ENCODE data around the gene AKNA.
"Not testable (repeated sequence)": the region's sequence is repeated elsewhere in the genome, so short reads cannot be mapped to it uniquely, and the experiment has no call there.

AKNA gene

GRCh38 chr9:114335745-114336144, 52.0 kb downstream of the AKNA start:
- Histone ChIP-seq H3K36me3 (replicated peaks; ENCODE audit: insufficient read depth, low read length) (peaks cover 23% of the 10 kb centered on the region), H3F3A (ENCODE audit: insufficient read depth, low read length) (no peaks in the 10 kb centered on the region), H2AFZ (ENCODE audit: low read length) (no peak overlapping the region), H3K9me3 (replicated peaks; ENCODE audit: insufficient read depth, low read length) (no peaks in the 10 kb centered on the region), H3K4me3 (ENCODE audit: low read length) (no peak overlapping the region), H3K9ac (ENCODE audit: low read length) (no peak overlapping the region), H3K27me3 (replicated peaks; ENCODE audit: insufficient read depth, low read length) (no peaks in the 10 kb centered on the region), H3K4me2 (ENCODE audit: low read depth, low read length) (no peak overlapping the region), H3K4me1 (ENCODE audit: low read length) (no peaks in the 10 kb centered on the region), H3K9me2 (replicated peaks; ENCODE audit: insufficient read depth, low read length) (no peaks in the 10 kb centered on the region), H3K79me2 (ENCODE audit: low read length) (no peaks in the 10 kb centered on the region), H3K27ac (ENCODE audit: low read length) (no peak overlapping the region), H4K20me1 (ENCODE audit: insufficient read depth, low read length) (no peaks in the 10 kb centered on the region)
- no peak for TF ChIP-seq EZH2phosphoT487 (IDR thresholded peaks at IDR 0.05; ENCODE audit: low read length)
- TF ChIP-seq, protein P1, sequence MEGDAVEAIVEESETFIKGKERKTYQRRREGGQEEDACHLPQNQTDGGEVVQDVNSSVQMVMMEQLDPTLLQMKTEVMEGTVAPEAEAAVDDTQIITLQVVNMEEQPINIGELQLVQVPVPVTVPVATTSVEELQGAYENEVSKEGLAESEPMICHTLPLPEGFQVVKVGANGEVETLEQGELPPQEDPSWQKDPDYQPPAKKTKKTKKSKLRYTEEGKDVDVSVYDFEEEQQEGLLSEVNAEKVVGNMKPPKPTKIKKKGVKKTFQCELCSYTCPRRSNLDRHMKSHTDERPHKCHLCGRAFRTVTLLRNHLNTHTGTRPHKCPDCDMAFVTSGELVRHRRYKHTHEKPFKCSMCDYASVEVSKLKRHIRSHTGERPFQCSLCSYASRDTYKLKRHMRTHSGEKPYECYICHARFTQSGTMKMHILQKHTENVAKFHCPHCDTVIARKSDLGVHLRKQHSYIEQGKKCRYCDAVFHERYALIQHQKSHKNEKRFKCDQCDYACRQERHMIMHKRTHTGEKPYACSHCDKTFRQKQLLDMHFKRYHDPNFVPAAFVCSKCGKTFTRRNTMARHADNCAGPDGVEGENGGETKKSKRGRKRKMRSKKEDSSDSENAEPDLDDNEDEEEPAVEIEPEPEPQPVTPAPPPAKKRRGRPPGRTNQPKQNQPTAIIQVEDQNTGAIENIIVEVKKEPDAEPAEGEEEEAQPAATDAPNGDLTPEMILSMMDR (IDR thresholded peaks at IDR 0.05; ENCODE audit: low read length) = no peak
- DNase-seq = no peak

GRCh38 chr9:114334490-114334889, 53.3 kb downstream of the AKNA start:
- no peaks in the 10 kb centered on the region for H3K9me2 ChIP-seq (replicated peaks; ENCODE audit: insufficient read depth, low read length)
- H3K4me1 ChIP-seq (ENCODE audit: low read length) = no peaks in the 10 kb centered on the region
- H3K79me2 ChIP-seq (ENCODE audit: low read length) = no peaks in the 10 kb centered on the region
- no peak overlapping the region for H2AFZ ChIP-seq (ENCODE audit: low read length)
- H4K20me1 ChIP-seq (ENCODE audit: insufficient read depth, low read length) = no peaks in the 10 kb centered on the region
- no peaks in the 10 kb centered on the region for H3K27me3 ChIP-seq (replicated peaks; ENCODE audit: insufficient read depth, low read length)
- H3K9me3 ChIP-seq (replicated peaks; ENCODE audit: insufficient read depth, low read length) = no peaks in the 10 kb centered on the region
- H3K4me3 ChIP-seq (ENCODE audit: low read length) = no peak overlapping the region
- no peak overlapping the region for H3K4me2 ChIP-seq (ENCODE audit: low read depth, low read length)
- no peaks in the 10 kb centered on the region for H3F3A ChIP-seq (ENCODE audit: insufficient read depth, low read length)
- TF ChIP-seq, protein P1 (IDR thresholded peaks at IDR 0.05; ENCODE audit: low read length) = no peak
- TF ChIP-seq EZH2phosphoT487 (IDR thresholded peaks at IDR 0.05; ENCODE audit: low read length) (no peak), EZH2 (optimal IDR thresholded peaks at IDR 0.05; ENCODE audit: low read depth, low read length) (no peak)
- H3K36me3 ChIP-seq (replicated peaks; ENCODE audit: insufficient read depth, low read length) = peaks cover 21% of the 10 kb centered on the region
- H3K27ac ChIP-seq (ENCODE audit: low read length) = no peak overlapping the region
- DNase-seq = no peak
- no peak overlapping the region for H3K9ac ChIP-seq (ENCODE audit: low read length)

GRCh38 chr9:114333718-114334117, 54.1 kb downstream of the AKNA start:
- H3K9me3 ChIP-seq (replicated peaks; ENCODE audit: insufficient read depth, low read length); H3K4me3 ChIP-seq (ENCODE audit: low read length); DNase-seq; H3K27me3 ChIP-seq (replicated peaks; ENCODE audit: insufficient read depth, low read length); H3F3A ChIP-seq (ENCODE audit: insufficient read depth, low read length); H4K20me1 ChIP-seq (ENCODE audit: insufficient read depth, low read length); H3K4me2 ChIP-seq (ENCODE audit: low read depth, low read length); H3K9ac ChIP-seq (ENCODE audit: low read length); H2AFZ ChIP-seq (ENCODE audit: low read length); H3K79me2 ChIP-seq (ENCODE audit: low read length); H3K27ac ChIP-seq (ENCODE audit: low read length); H3K9me2 ChIP-seq (replicated peaks; ENCODE audit: insufficient read depth, low read length); H3K4me1 ChIP-seq (ENCODE audit: low read length): not testable (repeated sequence)
- H3K36me3 ChIP-seq (replicated peaks; ENCODE audit: insufficient read depth, low read length) = peaks cover 17% of the 10 kb centered on the region

- peaks cover 11% of the 10 kb centered on the region; the same call in 1 of the 2 replicates for H3K36me3 ChIP-seq (replicated peaks; ENCODE audit: insufficient read depth, low read length)
- H3F3A ChIP-seq (ENCODE audit: insufficient read depth, low read length); H3K27me3 ChIP-seq (replicated peaks; ENCODE audit: insufficient read depth, low read length); H3K9me2 ChIP-seq (replicated peaks; ENCODE audit: insufficient read depth, low read length); H3K4me3 ChIP-seq (ENCODE audit: low read length); H3K9ac ChIP-seq (ENCODE audit: low read length); H3K4me1 ChIP-seq (ENCODE audit: low read length); H3K4me2 ChIP-seq (ENCODE audit: low read depth, low read length); H4K20me1 ChIP-seq (ENCODE audit: insufficient read depth, low read length); H2AFZ ChIP-seq (ENCODE audit: low read length); H3K27ac ChIP-seq (ENCODE audit: low read length); H3K79me2 ChIP-seq (ENCODE audit: low read length); H3K9me3 ChIP-seq (replicated peaks; ENCODE audit: insufficient read depth, low read length); DNase-seq: not testable (repeated sequence)
Observed at GRCh38 chr9:114332474-114333040, 55.2 kb downstream of the AKNA start.

GRCh38 chr9:114331229-114332195, 56.3 kb downstream of the AKNA start:
- H3K4me1 ChIP-seq (ENCODE audit: low read length); H3K9ac ChIP-seq (ENCODE audit: low read length); H3F3A ChIP-seq (ENCODE audit: insufficient read depth, low read length); H2AFZ ChIP-seq (ENCODE audit: low read length); H3K79me2 ChIP-seq (ENCODE audit: low read length); DNase-seq; H3K9me2 ChIP-seq (replicated peaks; ENCODE audit: insufficient read depth, low read length); H3K27ac ChIP-seq (ENCODE audit: low read length); H3K4me3 ChIP-seq (ENCODE audit: low read length); H4K20me1 ChIP-seq (ENCODE audit: insufficient read depth, low read length); H3K36me3 ChIP-seq (replicated peaks; ENCODE audit: insufficient read depth, low read length); H3K27me3 ChIP-seq (replicated peaks; ENCODE audit: insufficient read depth, low read length); H3K4me2 ChIP-seq (ENCODE audit: low read depth, low read length); H3K9me3 ChIP-seq (replicated peaks; ENCODE audit: insufficient read depth, low read length): not testable (repeated sequence)
